Fibroblast of skin of left quadriceps (primary cell): ENCODE results near the gene USO1.
"Not testable (repeated sequence)": the region's sequence is repeated elsewhere in the genome, so short reads cannot be mapped to it uniquely, and the experiment has no call there.

Experiments
- DNase-seq, 2 experiments: peaks; one replicate each; pipeline ENCODE4 v3.0.0-alpha.2; 2013; ENCODE audit warnings: low read depth in 2 of 2

The USO1 gene

DNA sequence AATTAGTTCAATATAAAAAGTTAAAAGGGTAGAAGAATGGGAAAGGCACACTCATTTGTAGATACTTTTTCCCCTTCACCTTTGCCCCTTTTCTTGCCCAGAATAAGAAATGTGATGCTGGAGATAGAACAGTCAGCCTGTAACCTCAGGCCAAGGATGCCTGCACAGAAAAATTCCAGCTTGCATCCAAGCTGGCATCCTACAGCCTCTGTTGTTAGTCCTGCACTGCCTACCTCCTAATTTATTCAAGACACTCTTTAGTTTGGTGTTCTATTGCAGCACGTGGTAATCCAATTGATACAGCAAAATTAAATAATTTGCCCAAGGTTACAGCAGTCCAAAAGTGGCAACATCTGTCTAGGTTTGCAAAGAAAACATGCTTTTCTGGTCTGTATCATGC, 9.7 kb upstream of the USO1 start:
- no peak for DNase-seq

DNA sequence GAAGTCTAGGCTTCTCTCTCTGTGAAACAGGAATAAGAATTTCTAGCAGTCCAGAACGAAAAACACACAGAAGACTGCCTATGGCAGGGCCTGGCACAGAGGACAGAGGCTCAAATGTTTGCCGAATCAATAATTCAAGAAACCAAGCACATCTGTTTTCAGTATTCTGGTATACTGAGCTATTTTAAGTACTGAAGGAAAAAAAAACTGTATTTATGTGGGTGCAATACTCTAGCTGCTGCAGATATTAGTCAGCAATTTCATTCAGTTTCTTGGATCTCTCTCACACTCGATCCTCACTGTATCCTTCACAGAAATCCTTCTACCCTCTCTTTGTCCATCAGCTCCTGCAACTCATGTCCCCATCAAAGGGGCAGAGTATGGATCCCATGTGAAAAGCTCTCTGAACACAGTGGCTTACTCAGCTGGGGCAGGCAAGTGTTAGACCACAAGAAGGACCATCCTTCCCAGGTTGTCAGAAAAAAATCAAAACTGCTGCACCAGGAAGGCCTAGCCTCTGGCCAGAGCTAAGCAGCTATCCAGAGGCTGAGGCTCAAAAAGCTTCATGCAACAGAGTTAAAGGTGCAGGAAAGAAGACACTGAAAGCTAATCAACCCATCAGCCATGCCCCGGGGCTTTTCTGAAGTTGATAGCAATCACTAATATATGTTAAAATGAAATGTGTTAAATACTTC, 9.1 kb upstream of the USO1 start:
- DNase-seq: peak; percentile 54 to 59

DNA sequence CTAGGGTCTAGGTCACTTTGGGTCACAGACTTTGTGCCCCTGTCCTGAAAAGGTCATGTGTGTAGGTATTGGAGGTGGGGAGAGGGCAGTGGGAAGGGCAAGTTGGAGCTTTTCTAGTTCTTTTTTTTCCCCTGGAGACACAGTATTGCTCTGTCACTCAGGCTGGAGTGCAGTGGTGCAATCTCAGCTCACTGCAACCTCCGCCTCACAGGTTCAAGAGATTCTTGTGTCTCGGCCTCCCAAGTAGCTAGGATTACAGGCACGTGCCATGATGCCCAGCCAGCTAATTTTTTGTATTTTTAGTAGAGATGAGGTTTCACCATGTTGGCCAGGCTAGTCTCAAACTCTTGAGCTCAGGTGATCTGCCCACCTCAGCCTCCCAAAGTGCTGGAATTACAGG, 8.3 kb upstream of the USO1 start:
- not testable (repeated sequence) for DNase-seq

DNA sequence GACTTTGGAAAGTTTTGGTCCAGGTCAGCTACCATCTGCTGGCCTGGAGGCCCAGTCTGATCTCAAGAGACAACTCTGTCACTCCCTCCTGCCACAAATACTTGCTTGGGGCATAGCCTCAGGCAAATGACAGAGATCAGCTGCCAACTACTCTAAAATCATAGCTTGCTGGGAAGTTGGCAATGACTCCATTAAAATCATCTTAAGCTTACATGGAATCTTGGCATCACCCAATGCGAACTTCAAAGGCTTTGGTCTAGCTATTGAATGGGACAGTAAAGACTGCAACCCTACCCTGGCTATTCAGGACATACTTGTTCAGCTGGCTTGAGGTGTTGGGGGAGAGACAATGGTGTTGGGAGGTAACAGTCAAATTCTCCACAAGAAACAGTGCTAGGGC, 7.0 kb upstream of the USO1 start:
- no peak for DNase-seq

- no peak for DNase-seq
These were observed 5.8 kb upstream of the USO1 start for GRCh38 chr4:75718529-75718928.

DNA sequence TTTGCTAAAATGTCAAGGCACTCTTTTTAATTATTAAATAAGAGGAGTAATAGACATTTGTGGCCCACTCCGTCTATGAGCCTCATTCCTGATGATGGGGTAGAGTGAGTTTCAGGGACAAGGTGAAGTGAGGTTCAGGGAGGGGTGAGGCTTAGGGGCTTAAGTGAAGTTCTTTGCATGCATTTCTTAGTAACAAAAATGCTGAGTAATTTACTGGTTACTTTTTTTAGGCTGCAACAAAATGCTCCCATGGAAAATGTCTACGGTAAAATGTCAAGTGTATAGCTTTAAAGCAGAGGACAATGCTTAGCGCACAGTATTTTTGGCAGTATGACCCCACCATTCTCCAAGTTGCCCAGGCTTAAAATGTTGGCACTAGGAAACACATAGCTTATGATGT, 2.0 kb upstream of the USO1 start:
- no peak for DNase-seq

- DNase-seq: no peak
These were observed 963 bp upstream of the USO1 start for GRCh38 chr4:75723163-75724065.

- no peak for DNase-seq
These were observed 719 bp downstream of the USO1 start for GRCh38 chr4:75724867-75725724.

- DNase-seq: not testable (repeated sequence)
These were observed 1.7 kb downstream of the USO1 start for GRCh38 chr4:75725942-75726538.

DNA sequence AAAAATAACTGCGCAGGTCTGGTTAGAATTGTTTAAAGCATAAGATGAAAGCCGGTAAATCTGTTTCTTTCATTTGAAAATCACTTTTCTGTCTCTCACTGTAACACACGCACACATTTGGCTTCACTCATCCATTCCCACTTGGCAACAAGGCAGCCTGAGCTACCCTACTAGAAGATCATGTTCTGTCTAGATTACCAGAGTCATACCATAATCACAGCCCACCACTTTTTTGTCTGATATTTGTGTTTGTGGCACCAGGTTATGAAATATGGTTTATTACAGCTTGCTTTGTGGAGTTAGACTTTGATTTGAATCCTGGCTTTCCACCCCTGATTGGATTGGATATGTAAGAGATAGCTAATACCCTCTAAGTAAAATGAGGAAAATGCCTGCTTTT, 2.2 kb downstream of the USO1 start:
- DNase-seq: no peak

GRCh38 chr4:75727073-75727472, 2.7 kb downstream of the USO1 start:
- DNase-seq: no peak

DNA sequence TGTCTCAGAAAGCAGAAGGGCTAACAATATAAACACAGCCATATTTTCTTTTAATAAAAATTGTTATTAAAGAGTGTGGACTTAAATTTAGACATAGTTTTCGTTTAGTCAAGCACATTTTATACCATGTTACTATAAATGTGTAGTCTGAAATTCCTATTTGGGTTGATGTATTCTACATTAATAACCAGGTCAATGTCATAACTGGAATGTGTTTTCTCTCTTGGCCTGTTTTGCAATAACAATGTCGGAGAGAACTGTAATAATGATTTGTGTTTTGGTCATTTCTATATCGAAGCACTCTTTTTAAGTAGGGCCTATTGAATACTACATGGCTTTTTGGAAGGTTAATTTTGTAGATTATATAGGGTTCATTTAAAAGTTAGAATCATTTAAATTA, 5.5 kb downstream of the USO1 start:
- no peak for DNase-seq

DNA sequence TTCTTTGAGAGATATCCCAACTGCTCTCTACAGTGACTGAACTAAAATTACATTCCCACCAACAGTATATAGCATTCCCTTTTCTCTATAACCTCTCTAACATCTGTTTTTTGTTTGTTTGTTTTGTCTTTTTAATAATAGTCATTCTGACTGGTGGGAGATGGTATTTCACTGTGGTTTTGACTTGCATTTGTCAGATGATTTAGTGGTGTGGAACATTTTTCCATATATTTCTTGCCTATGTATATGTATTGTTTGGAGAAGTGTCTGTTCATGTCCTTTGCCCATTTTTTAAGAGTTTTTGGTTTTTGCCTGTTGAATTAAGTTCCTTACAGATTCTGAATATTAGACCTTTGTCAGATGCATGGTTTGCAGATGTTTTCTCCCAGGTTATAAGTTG, 9.0 kb downstream of the USO1 start:
- DNase-seq: no peak

DNA sequence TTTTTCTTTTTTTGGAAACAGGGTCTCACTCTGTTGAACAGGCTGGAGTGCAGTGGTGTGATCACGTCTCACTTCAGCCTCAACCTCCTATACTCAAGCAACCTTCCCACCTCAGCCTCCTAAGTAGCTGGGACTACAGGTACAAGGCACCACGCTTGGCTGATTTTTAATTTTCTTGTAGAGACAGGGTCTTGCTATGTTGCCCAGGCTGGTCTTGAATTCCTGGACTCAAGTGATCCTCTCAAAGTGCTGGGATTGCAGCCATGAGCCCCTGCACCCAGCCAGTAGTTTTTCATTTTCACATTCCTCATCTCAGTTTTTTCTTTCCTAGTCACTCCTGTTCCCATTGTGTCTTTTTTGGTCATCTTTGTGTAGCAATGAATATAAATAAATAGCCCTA, 11.1 kb downstream of the USO1 start:
- DNase-seq: no peak

DNA sequence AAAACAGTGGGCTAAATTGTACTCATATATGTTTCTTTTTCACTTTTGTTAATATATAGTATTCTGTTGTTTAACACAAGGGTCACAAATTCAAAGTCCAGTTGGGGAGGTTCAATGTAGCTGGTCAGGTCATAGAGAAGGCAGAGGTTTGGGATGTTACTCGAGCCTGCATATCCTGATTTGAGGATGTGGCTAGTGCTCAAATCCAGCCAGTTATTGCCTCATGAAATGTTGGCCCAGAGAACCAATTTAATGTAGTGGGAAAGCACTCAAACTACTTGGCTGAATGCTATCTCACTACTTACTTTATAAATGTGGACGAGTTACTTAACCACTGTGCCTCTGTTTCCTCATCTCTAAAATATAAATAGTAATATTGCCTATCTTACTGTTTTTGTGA, 12.5 kb downstream of the USO1 start:
- DNase-seq: no peak

DNA sequence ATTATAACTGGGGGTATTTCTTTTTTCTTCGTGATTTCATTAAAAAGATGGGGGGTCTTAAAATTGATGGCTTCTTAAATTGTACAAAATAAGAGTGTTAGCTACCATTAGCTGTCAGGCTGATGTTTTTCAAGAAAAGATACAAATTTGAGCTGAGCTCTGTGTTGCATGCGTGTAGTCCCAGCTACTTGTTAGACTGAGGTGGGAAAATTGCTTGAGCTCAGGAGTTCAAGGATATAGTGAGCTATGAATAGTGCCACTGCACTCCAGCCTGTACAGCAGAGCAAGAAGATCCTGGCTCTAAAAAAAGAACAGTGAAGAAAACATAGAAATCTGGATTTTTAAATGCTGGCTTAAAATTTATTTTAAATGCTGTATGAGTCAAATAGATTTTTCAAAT, 13.0 kb downstream of the USO1 start:
- no peak for DNase-seq

GRCh38 chr4:75741027-75741426, 16.6 kb downstream of the USO1 start:
- DNase-seq: no peak

GRCh38 chr4:75742451-75742850, 18.1 kb downstream of the USO1 start:
- no peak for DNase-seq

DNA sequence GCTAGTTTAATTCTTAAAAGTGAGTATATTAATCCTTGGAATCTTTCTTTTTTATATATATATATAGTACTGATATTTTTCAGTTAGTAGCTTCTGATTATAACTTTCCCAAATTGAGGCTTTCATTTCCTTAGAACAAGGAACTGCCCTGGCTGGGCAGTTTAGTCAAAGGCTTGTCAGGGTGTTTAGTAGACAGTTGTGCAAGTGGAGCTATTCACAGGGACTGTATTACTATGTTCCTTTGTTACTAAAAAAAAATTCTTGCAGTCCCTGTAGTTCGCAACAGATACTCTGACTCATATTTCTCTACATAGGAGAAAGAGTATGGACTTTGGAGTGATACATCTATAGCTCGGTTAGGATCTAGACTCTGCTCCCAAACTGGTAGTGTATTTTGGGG, 20.8 kb downstream of the USO1 start:
- no peak for DNase-seq

- DNase-seq: no peak
These were observed 21.4 kb downstream of the USO1 start for GRCh38 chr4:75745721-75746199.

GRCh38 chr4:75752637-75753036, 28.3 kb downstream of the USO1 start:
- DNase-seq: no peak

DNA sequence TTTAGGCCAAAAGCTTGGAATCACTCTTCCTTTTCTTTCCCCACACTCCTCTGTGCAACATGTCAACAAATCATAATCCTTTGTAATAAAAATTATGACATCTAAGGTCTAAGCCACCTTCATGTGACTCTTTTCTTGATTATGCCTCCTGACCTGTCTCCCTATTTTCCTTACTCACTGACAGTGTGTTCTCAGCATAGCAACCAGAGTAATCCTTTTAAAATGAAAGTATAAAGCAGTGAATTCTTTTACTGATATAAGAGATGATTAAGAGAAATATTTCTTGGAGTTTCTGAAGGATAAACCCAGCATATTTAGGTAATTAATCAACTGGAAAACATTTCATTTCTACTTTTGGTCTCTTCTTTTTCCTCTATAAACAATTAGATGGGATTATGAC, 44.7 kb downstream of the USO1 start:
- DNase-seq: no peak
